ENCODE results near the gene DENND4C. TPM values are rescaled to one million over a fixed set of nuclear protein-coding genes. Genes with fewer than 3 reads are reported as not detected.
"Not testable (repeated sequence)": the region's sequence is repeated elsewhere in the genome, so short reads cannot be mapped to it uniquely, and the experiment has no call there.

DENND4C gene
- total RNA-seq, 1 donor from 2014 or later = 105 TPM

DNA sequence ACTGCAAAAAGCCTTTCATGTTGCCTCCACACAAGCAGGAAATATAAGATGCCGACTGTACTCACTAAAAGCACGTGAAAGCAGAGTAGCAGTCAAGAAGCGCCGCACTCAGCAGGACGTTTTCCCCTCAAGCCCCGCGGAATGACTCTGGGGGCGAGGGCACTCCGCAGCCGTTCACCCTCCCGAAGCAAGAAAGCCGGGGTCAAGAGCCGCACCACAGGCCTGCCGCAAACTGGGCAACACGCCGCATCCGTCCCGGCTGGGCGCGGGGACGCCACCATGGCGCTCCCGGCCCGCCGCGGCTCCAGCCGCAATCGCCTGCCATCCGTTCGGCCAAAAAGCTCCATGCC lies 149.2 kb downstream of the DENND4C start:
- H3K27ac ChIP-seq = peak overlapping the region; percentile 89
- ATAC-seq (peak; percentile 63), DNase-seq (no peak)
- peaks cover 21% of the 10 kb centered on the region for H3K4me1 ChIP-seq
- TF ChIP-seq, protein P1, sequence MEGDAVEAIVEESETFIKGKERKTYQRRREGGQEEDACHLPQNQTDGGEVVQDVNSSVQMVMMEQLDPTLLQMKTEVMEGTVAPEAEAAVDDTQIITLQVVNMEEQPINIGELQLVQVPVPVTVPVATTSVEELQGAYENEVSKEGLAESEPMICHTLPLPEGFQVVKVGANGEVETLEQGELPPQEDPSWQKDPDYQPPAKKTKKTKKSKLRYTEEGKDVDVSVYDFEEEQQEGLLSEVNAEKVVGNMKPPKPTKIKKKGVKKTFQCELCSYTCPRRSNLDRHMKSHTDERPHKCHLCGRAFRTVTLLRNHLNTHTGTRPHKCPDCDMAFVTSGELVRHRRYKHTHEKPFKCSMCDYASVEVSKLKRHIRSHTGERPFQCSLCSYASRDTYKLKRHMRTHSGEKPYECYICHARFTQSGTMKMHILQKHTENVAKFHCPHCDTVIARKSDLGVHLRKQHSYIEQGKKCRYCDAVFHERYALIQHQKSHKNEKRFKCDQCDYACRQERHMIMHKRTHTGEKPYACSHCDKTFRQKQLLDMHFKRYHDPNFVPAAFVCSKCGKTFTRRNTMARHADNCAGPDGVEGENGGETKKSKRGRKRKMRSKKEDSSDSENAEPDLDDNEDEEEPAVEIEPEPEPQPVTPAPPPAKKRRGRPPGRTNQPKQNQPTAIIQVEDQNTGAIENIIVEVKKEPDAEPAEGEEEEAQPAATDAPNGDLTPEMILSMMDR (IDR thresholded peaks at IDR 0.05) = no peak
- H3K27me3 ChIP-seq = no peaks in the 10 kb centered on the region
- intact Hi-C loops (cut with DNase I) = no loop called here
- peak overlapping the region; percentile 66 for H3K4me3 ChIP-seq
- H3K36me3 ChIP-seq = peaks cover 45% of the 10 kb centered on the region
- H3K9me3 ChIP-seq = no peaks in the 10 kb centered on the region

DNA sequence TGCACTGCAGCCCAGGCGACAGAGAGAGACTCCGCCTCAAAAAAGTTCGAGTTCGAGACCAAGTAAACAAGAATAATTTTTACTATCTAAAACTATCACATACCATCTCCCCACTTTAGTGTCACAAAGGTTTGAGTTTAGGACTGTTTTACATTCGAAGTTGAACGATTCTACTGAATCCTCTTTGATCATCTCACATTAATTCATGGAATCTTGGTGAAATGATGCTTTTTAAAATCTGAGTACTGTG lies 150.3 kb downstream of the DENND4C start:
- TF ChIP-seq, protein P1 (IDR thresholded peaks at IDR 0.05) = no peak
- DNase-seq (no peak), ATAC-seq (no peak)
- peaks cover 21% of the 10 kb centered on the region for H3K4me1 ChIP-seq
- intact Hi-C loops (cut with DNase I) = no loop called here
- peak overlapping the region; percentile 89 for H3K27ac ChIP-seq
- no peaks in the 10 kb centered on the region for H3K9me3 ChIP-seq
- peak overlapping the region; percentile 66 for H3K4me3 ChIP-seq
- peaks cover 34% of the 10 kb centered on the region for H3K36me3 ChIP-seq
- H3K27me3 ChIP-seq = no peaks in the 10 kb centered on the region

DNA sequence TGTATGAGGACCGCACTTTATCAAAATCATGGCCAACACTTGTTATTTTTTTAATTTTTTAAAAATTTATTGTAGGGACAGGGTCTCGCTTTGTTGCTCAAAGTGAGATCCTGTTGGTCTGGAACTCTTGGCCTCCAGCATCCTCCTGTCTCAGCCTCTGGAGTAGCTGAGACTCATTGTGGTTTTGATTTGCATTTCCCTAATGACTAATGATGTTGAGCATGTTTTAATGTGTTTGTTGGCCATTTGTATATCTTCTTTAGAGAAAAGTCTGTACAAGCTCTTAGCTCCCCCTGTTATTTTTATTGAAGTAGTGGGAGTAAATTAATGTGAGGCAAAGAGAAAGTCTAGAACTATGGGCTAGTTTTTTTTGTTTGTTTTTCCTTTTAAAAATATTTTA lies 151.2 kb downstream of the DENND4C start:
- Histone ChIP-seq H3K27ac (no peak overlapping the region), H3K36me3 (peaks cover 25% of the 10 kb centered on the region), H3K9me3 (no peaks in the 10 kb centered on the region), H3K4me3 (no peak overlapping the region), H3K4me1 (peaks cover 21% of the 10 kb centered on the region), H3K27me3 (no peaks in the 10 kb centered on the region)
- intact Hi-C loops (cut with DNase I) = no loop called here
- TF ChIP-seq, protein P1 (IDR thresholded peaks at IDR 0.05) = no peak
- no peak for ATAC-seq
- DNase-seq = no peak

DNA sequence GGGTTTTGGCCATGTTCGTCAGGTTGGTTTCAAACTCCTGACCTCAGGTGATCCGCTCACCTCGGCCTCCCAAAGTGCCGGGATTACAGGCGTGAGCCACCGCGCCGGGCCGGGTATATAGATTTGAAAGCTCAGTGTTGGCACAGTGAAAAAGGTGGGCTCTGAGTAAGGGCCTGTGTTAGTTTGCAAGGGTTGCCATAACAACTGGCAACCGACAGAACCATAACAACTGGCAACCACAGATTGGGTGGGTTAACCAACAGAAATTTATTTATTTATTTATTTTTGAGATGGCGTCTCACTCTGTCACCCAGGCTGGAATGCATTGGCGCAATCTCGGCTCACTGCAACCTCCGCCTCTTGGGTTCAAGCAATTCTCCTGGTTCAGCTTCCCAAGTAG lies 154.7 kb downstream of the DENND4C start:
- H3K36me3 ChIP-seq; H3K27ac ChIP-seq; intact Hi-C loops (cut with DNase I); H3K4me1 ChIP-seq; H3K4me3 ChIP-seq; H3K27me3 ChIP-seq; DNase-seq; H3K9me3 ChIP-seq; ATAC-seq: not testable (repeated sequence)

DNA sequence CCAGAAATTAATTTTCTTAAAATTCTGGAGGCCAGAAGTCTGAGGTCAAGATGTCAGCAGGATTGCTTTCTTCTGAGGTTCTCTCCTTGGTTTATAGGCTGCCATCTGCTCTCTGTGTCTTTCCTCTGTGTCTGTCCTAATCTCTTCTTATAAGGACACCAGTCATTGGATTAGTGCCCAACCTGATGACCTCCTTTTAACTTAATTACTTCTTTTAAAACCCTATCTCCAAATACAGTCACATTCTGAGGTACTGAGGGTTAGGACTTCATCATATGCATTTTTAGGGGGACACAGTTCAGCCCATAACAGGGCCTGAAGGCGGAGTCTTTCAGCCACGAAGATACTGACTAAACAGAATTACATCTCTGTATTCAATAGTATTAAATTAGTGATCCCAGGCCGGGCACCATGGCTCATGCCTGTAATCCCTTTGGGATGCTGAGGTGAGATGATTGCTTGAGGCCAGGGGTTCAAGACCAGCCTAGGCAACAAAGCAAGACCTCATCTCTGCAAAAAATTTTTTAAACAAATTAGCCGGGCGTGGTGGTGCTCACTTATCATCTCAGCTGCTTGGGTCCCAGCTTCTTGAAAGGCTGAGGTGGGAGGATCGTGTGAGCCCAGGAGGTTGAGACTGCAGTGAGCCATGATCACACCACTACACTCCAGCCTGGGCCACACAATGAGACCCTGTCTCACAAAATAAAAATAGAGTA lies 155.5 kb downstream of the DENND4C start:
- H3K4me3 ChIP-seq = no peak overlapping the region
- intact Hi-C loops (cut with DNase I) = no loop called here
- ATAC-seq = no peak
- TF ChIP-seq, protein P1 (IDR thresholded peaks at IDR 0.05) = no peak
- DNase-seq = no peak
- no peaks in the 10 kb centered on the region for H3K9me3 ChIP-seq
- H3K36me3 ChIP-seq = no peaks in the 10 kb centered on the region
- no peaks in the 10 kb centered on the region for H3K27me3 ChIP-seq
- no peaks in the 10 kb centered on the region for H3K4me1 ChIP-seq
- H3K27ac ChIP-seq = no peak overlapping the region

DNA sequence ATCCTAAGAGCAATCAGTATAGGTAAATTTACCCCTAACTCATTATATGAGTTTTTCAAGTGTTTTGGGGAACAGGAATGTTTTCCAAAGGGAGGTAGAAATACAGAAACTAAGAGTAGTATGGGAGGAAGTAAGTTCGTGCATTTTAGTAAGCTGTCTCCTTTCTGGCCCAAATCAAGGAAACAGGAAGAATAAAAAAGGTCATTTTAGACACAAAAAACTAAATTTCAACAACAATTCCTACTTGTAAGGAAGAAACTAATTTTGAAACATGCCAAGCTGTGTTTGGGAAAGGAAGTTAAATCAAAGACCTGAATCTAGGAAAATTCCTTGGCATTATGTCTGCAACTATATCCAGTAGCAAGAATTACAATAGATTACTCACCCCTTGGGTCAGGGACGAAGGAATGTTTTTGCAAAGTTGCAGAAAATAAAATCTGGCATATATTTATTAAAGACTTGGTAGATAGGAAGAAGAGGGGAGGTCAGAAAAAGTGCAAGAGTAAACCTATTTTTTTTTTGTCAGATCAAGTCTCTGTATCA lies 156.1 kb downstream of the DENND4C start:
- Histone ChIP-seq H3K9me3 (no peaks in the 10 kb centered on the region), H3K27ac (no peak overlapping the region), H3K27me3 (no peaks in the 10 kb centered on the region), H3K4me1 (no peaks in the 10 kb centered on the region), H3K36me3 (no peaks in the 10 kb centered on the region), H3K4me3 (no peak overlapping the region)
- DNase-seq (no peak), ATAC-seq (no peak)
- TF ChIP-seq, protein P1 (IDR thresholded peaks at IDR 0.05) = no peak
- intact Hi-C loops (cut with DNase I) = no loop called here
